IMR-90 (cell line): ENCODE measurements around the gene MYPN.
"Not testable (repeated sequence)": the region's sequence is repeated elsewhere in the genome, so short reads cannot be mapped to it uniquely, and the experiment has no call there.

ENCODE experiments used
- MAFK ChIP-seq: IDR thresholded peaks from 2 replicates; pipeline ENCODE4 v1.6.1; 2012; ENCODE audit warnings: low read depth, low read length, improper control_type of control experiment
- MXI1 ChIP-seq: IDR thresholded peaks from 2 replicates; pipeline ENCODE4 v1.6.1; 2012; ENCODE audit warnings: low read depth, mild to moderate bottlenecking, low read length, moderate library complexity, borderline replicate concordance
- RFX5 ChIP-seq: IDR thresholded peaks from 2 replicates; pipeline ENCODE4 v1.8.0; 2012; ENCODE audit warnings: low read depth, mild to moderate bottlenecking, low read length, moderate library complexity
- TF ChIP-seq, protein P1 (sequence below): fragments of 150-350 bp; IDR thresholded peaks from 2 replicates; pipeline ENCODE4 v1.6.1; 2016; ENCODE audit warnings: low read depth, mild to moderate bottlenecking, low read length, moderate library complexity, borderline replicate concordance
- TF ChIP-seq, protein P2 (sequence below): conservative IDR thresholded peaks from 2 replicates; pipeline ENCODE4 v1.5.1; 2012; ENCODE audit warnings: mild to moderate bottlenecking, low read depth, low read length, improper control_type of control experiment

DNA sequence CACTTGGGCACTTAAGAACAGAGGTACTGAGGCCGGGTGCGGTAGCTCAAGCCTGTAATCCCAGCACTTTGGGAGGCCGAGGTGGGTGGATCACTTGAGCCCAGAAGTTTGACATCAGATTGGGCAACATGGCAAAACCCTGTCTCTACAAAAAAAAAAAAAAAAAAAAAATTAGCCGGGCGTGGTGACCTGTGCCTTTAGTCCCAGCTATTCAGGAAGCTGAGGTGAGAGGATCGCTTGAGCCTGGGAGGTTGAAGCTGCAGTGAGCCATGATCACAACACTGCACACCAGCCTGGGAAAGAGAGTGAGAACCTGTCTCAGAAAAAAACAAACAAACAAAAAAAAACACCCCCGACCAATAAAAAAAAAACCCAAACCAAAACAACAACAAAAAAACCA lies 48.2 kb downstream of the MYPN start:
- TF ChIP-seq, protein P1, sequence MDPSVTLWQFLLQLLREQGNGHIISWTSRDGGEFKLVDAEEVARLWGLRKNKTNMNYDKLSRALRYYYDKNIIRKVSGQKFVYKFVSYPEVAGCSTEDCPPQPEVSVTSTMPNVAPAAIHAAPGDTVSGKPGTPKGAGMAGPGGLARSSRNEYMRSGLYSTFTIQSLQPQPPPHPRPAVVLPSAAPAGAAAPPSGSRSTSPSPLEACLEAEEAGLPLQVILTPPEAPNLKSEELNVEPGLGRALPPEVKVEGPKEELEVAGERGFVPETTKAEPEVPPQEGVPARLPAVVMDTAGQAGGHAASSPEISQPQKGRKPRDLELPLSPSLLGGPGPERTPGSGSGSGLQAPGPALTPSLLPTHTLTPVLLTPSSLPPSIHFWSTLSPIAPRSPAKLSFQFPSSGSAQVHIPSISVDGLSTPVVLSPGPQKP: not testable (repeated sequence)
- TF ChIP-seq, protein P2, sequence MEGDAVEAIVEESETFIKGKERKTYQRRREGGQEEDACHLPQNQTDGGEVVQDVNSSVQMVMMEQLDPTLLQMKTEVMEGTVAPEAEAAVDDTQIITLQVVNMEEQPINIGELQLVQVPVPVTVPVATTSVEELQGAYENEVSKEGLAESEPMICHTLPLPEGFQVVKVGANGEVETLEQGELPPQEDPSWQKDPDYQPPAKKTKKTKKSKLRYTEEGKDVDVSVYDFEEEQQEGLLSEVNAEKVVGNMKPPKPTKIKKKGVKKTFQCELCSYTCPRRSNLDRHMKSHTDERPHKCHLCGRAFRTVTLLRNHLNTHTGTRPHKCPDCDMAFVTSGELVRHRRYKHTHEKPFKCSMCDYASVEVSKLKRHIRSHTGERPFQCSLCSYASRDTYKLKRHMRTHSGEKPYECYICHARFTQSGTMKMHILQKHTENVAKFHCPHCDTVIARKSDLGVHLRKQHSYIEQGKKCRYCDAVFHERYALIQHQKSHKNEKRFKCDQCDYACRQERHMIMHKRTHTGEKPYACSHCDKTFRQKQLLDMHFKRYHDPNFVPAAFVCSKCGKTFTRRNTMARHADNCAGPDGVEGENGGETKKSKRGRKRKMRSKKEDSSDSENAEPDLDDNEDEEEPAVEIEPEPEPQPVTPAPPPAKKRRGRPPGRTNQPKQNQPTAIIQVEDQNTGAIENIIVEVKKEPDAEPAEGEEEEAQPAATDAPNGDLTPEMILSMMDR: not testable (repeated sequence)
- TF ChIP-seq RFX5, MAFK, MXI1: not testable (repeated sequence)
